Measurements from ENCODE around the gene CCL28. TPM values are rescaled to one million over a fixed set of nuclear protein-coding genes. Genes with fewer than 3 reads are reported as not detected.

The CCL28 gene
- total RNA-seq, 2 experiments from 2014 or later, result 5.4 TPM

DNA sequence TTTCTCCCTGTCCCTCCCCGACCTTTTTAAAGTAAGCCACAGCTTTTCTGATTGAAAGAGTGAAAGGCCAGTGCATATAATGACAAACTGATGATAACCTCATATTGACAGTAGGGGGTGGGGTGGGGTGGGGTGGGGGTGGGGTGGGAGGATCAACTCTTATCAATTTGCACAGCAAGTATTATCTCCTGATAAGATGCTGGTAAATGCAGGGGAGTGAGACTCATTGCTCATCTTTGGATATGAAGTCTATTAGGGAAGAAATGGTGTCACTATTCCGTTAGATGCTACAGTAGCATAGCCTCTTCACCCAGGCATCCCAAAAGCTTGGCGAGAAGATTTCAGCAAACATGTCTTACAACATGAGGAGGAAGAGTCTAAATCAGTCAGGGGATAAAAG lies 60.1 kb downstream of the CCL28 start:
- H3K36me3 Mint-ChIP-seq (ENCODE audit: low read depth), result no peaks in the 10 kb centered on the region
- no peaks in the 10 kb centered on the region for H3K27me3 Mint-ChIP-seq (ENCODE audit: low read depth)
- no peak overlapping the region for H3K4me3 Mint-ChIP-seq
- CTCF ChIA-PET, result no interaction called here
- intact Hi-C loops (cut with micrococcal nuclease), result no loop called here
- H3K27ac Mint-ChIP-seq, result no peak overlapping the region
- H3K4me1 Mint-ChIP-seq (ENCODE audit: low read depth), result no peaks in the 10 kb centered on the region
- H3K9me3 Mint-ChIP-seq, result no peaks in the 10 kb centered on the region
- DNase-seq, result no peak

DNA sequence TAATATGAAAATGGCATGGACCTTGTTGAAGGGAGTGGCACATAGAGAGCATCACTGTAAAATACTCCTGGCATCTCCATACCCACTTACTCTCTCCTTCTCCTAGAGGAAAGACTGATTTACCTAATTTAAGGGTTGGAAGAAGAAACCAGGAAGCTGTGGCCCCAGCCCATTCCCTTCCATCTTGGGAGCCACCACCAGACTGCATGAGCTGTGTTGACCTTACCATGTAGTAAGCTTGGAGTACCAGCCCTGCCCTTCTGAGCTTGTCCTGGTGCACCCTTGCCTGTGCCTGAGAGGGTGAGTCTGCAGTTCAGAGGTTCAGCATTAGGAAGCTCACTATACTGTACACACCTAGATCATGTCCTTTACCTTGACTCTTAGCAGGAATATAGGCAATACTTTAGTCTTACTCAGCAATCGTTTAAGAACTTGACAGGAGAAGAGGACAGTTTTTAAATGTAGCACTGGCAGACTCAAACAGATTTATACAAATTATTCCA lies 63.3 kb downstream of the CCL28 start:
- Mint-ChIP-seq H3K27me3 (ENCODE audit: low read depth) (peaks cover 5% of the 10 kb centered on the region), H3K27ac (no peak overlapping the region), H3K4me1 (ENCODE audit: low read depth) (no peaks in the 10 kb centered on the region), H3K4me3 (no peak overlapping the region), H3K36me3 (ENCODE audit: low read depth) (no peaks in the 10 kb centered on the region), H3K9me3 (peaks cover 9% of the 10 kb centered on the region)
- intact Hi-C loops (cut with micrococcal nuclease), result no loop called here
- CTCF ChIA-PET, result no interaction called here
- DNase-seq, result no peak

DNA sequence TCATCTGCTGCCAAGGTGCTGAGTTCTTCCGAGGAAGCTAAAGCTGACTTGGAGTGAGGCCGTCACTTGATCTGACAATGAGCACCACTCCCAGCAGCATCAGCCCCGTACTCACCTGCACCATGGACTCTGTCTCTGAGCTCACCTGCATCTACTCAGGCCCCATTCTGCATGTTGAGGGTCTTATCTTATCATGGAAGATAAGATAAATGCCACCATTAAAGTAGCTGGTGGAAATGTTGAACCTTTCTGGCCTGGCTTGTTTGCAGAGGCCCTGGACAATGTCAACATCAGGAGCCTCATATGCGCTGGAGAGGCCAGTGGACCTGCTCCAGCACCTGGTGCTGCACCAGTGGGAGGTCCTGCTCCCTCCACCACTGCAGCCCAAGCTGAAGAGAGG lies 64.0 kb downstream of the CCL28 start:
- intact Hi-C loops (cut with micrococcal nuclease), result no loop called here
- no peaks in the 10 kb centered on the region for H3K4me1 Mint-ChIP-seq (ENCODE audit: low read depth)

DNA sequence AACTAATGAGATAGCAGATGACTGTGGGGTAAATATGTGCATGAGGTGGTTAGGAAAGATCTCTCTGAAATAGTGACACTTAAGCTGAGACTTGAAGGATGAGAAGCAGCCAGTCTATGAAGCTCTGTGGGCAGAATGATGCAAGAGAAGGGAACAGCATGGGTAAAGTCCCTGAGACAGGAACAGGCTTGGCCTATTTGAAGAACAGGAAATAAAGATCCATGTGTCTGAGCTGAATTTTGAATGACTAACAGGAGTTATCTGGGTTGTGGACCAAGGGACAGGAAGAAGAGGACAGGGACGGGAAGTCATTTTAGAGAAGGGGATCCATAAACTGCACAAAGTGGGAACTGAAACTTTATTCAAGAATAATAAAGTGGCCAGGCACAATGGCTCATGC lies 73.3 kb downstream of the CCL28 start:
- intact Hi-C loops (cut with micrococcal nuclease), result loop anchor here (2.0 kb wide), 1 partner anchor 50 kb away; no protein-coding TSS in a partner anchor
- H3K27me3 Mint-ChIP-seq (ENCODE audit: low read depth), result peaks cover 6% of the 10 kb centered on the region
- H3K27ac Mint-ChIP-seq, result peak overlapping the region; percentile 34
- H3K9me3 Mint-ChIP-seq, result peaks cover 22% of the 10 kb centered on the region
- peaks cover 9% of the 10 kb centered on the region for H3K36me3 Mint-ChIP-seq (ENCODE audit: low read depth)
- H3K4me1 Mint-ChIP-seq (ENCODE audit: low read depth), result peaks cover 12% of the 10 kb centered on the region
- H3K4me3 Mint-ChIP-seq, result no peak overlapping the region
- peak; percentile 63 for DNase-seq
- CTCF ChIA-PET, result interaction anchor here (0.6 to 2.4 kb wide), 5 partner anchors 15 to 223 kb away, joined by 3 to 10 read pairs (median 5); no protein-coding TSS in a partner anchor

More for the DNA sequence above, 64.0 kb downstream of the CCL28 start:
- CTCF ChIA-PET, result interaction anchor here (0.7 kb wide), 1 partner anchor 31 kb away, joined by 3 read pairs; no protein-coding TSS in a partner anchor
- Mint-ChIP-seq H3K36me3 (ENCODE audit: low read depth) (no peaks in the 10 kb centered on the region), H3K27me3 (ENCODE audit: low read depth) (peaks cover 8% of the 10 kb centered on the region), H3K27ac (no peak overlapping the region), H3K4me3 (no peak overlapping the region), H3K9me3 (peaks cover 9% of the 10 kb centered on the region)
- no peak for DNase-seq

DNA sequence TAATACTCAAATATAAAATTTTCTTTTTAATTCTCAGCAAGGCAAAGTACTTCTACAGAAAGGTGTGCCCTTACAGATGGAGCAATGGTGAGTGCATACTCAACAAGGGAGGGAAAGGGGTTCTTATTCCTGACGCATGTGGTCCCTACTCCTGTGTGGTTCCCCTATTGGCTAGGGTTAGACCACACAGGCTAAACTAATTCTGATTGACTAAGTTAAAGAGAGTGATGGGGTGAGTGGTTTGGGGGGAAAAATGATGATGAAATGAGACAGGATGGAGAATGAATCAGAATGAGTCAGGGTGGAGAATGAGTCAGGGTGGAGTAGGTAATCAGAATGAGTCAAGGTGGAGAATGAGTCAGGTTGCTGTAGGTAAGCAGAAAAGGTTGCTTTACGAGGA lies 76.0 kb downstream of the CCL28 start:
- H3K4me3 Mint-ChIP-seq, result no peak overlapping the region
- peak overlapping the region; percentile 84 for H3K27ac Mint-ChIP-seq
- CTCF ChIA-PET, result no interaction called here
- peaks cover 37% of the 10 kb centered on the region for H3K9me3 Mint-ChIP-seq
- peak; percentile 40 for DNase-seq
- H3K4me1 Mint-ChIP-seq (ENCODE audit: low read depth), result peaks cover 12% of the 10 kb centered on the region
- peaks cover 13% of the 10 kb centered on the region for H3K36me3 Mint-ChIP-seq (ENCODE audit: low read depth)
- peaks cover 16% of the 10 kb centered on the region for H3K27me3 Mint-ChIP-seq (ENCODE audit: low read depth)
- intact Hi-C loops (cut with micrococcal nuclease), result loop anchor here (1.0 kb wide), 3 partner anchors 21 to 226 kb away; no protein-coding TSS in a partner anchor

DNA sequence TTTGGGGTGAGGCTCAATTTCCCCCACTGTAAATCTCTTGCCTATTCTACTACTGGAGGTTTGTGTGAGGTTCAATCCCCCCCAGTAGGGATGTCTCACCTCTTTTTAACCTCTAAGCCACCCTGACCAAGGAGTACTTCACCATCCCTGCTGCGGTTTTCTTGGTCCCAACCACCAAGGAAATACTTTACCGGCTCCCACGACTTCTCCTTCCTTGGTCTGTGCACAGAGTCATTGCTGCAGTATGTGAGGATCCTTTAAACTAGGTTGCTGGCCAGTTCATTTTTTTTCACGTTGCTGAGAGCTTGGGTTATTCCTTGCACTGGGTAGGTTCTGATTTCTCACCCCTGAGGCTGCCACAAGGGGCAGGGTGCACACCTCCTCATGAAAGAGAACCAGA lies 76.5 kb downstream of the CCL28 start:
- H3K27me3 Mint-ChIP-seq (ENCODE audit: low read depth), result peaks cover 16% of the 10 kb centered on the region
- peaks cover 37% of the 10 kb centered on the region for H3K9me3 Mint-ChIP-seq
- no peak overlapping the region for H3K4me3 Mint-ChIP-seq
- peaks cover 13% of the 10 kb centered on the region for H3K36me3 Mint-ChIP-seq (ENCODE audit: low read depth)
- H3K27ac Mint-ChIP-seq, result peak overlapping the region; percentile 84
- peaks cover 12% of the 10 kb centered on the region for H3K4me1 Mint-ChIP-seq (ENCODE audit: low read depth)
- intact Hi-C loops (cut with micrococcal nuclease), result loop anchor here (1.0 kb wide), 3 partner anchors 20 to 225 kb away; no protein-coding TSS in a partner anchor
- CTCF ChIA-PET, result no interaction called here
- DNase-seq, result no peak

DNA sequence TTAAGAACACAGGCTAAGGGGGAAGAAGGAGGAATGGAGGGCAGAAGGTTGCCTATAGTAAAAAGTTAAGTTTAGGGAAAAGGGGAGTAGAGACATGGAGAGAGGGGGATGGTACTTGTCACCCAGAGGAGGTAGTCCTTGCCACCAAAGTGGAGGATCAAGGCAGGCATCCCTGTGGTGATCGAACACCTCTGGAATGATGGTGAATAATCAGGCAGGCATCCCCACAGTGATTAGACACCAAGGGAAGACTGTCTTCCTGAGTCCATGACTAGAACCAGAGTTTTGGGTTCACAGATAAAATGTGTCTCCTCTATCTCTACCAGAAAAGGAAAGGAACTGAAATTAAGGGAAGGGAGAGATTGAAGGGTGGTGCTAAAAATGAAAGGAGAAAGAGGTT lies 79.8 kb downstream of the CCL28 start:
- Mint-ChIP-seq H3K4me1 (ENCODE audit: low read depth) (peaks cover 6% of the 10 kb centered on the region), H3K4me3 (no peak overlapping the region), H3K9me3 (peaks cover 32% of the 10 kb centered on the region), H3K27ac (no peak overlapping the region), H3K27me3 (ENCODE audit: low read depth) (peaks cover 16% of the 10 kb centered on the region), H3K36me3 (ENCODE audit: low read depth) (peaks cover 10% of the 10 kb centered on the region)
- CTCF ChIA-PET, result no interaction called here
- DNase-seq, result no peak
- intact Hi-C loops (cut with micrococcal nuclease), result no loop called here

Other genes with a start within 250 kb of the CCL28 start
- under 1 TPM; 0.54 to 0.57 TPM for gene NIM1K, start 220.2 kb downstream of the CCL28 start, total RNA-seq
- 100 to 1,000 TPM; 105 TPM for gene HMGCS1, start 99.0 kb downstream of the CCL28 start, total RNA-seq
- 10 to 100 TPM; 20.7 to 23.5 TPM for gene TMEM267, start 71.5 kb upstream of the CCL28 start, total RNA-seq
- gene C5orf34, start 102.8 kb upstream of the CCL28 start, total RNA-seq, result 10 to 100 TPM; 14.7 to 16.3 TPM
- 10 to 100 TPM; 41.7 to 42.9 TPM for gene PAIP1, start 144.7 kb upstream of the CCL28 start, total RNA-seq
- 10 to 100 TPM; 98.4 to 98.9 TPM for gene NNT, start 190.8 kb upstream of the CCL28 start, total RNA-seq